HepG2 (cell line): ENCODE results near the gene TBC1D4. TPM values are rescaled to one million over a fixed set of nuclear protein-coding genes. Genes with fewer than 3 reads are reported as not detected.

ENCODE experiments used
- ATAC-seq: fragments of 200-7000 bp; cut with Tn5 transposase; 3 replicates; pipeline ENCODE4 v1.9.1; 2020; ENCODE audit warnings: mild to moderate bottlenecking, moderate library complexity
- BruUV-seq: library from RNA; stranded (reverse); fragments of 400-500 nt; replicated peaks from 2 replicates; lab custom pipeline; 2021; lab: Mats Ljungman, UMichigan
- CTCF ChIA-PET: fragments of 300-600 bp; formaldehyde crosslinking; extraction: SDS; loops from one replicate; lab custom pipeline; 2021; ENCODE audit warnings: low total read pairs, inconsistent platforms, low intra/inter-chr PET ratio; lab: Yijun Ruan, JAX
- POLR2A ChIA-PET: fragments of 350-600 bp; sonication (Branson Sonifier 250); formaldehyde crosslinking; loops from one replicate; lab custom pipeline; 2020; ENCODE audit warnings: antibody characterized with exemption, inconsistent platforms; lab: Yijun Ruan, JAX
- DNase-seq: peaks from one replicate; pipeline ENCODE4 v3.0.0-alpha.2; 2015; ENCODE audit warnings: low spot score
- FAIRE-seq: peaks from 3 replicates; lab custom pipeline; 2011; peaks lifted over from hg19 to GRCh38; lab: Jason Lieb, UNC
- H2AFZ ChIP-seq: one replicate; pipeline ENCODE4 v1.6.1; 2011; ENCODE audit warnings: low read length, inconsistent platforms
- H3K27ac ChIP-seq: fragments of 300-600 bp; 3 replicates; pipeline ENCODE4 v1.8.0; 2011; ENCODE audit warnings: mixed run types, mild to moderate bottlenecking, mixed read lengths, low read length, inconsistent platforms; ENCODE audit not compliant: insufficient read depth; ENCODE audit errors: extremely low read length
- H3K27me3 ChIP-seq, 2 experiments: fragments of 200-600 bp in 1 of 2; 2 replicates in 1 of 2; 3 replicates in 1 of 2; pipeline versions ENCODE4 v1.6.0 to v1.8.0; 2011; ENCODE audit warnings: low read length in 2 of 2, mild to moderate bottlenecking in 2 of 2, moderate library complexity in 2 of 2, inconsistent platforms in 1 of 2; ENCODE audit not compliant: insufficient read depth in 2 of 2, control insufficient read depth in 1 of 2
- H3K36me3 ChIP-seq, 2 experiments: fragments of 200-600 bp in 1 of 2; replicated peaks in 1 of 2; 2 replicates in 1 of 2; 3 replicates in 1 of 2; pipeline versions ENCODE4 v1.5.1 to v1.8.0; 2011; ENCODE audit warnings: low read length in 2 of 2, inconsistent platforms in 1 of 2; ENCODE audit not compliant: insufficient read depth in 2 of 2, control insufficient read depth in 1 of 2
- H3K4me1 ChIP-seq: 2 replicates; pipeline ENCODE4 v1.5.1; 2012; ENCODE audit warnings: low read length, inconsistent platforms; ENCODE audit not compliant: insufficient read depth
- H3K4me2 ChIP-seq: 2 replicates; pipeline ENCODE4 v1.6.0; 2011; ENCODE audit warnings: low read depth, low read length, inconsistent platforms
- H3K4me3 ChIP-seq, 3 experiments: fragments of 200-600 bp in 1 of 3; sonication (generic), shearing (Covaris generic) in 1 of 3; replicated peaks in 1 of 3; 2 replicates each; pipeline ENCODE4 v1.5.1; 2011 to 2016; ENCODE audit warnings: low read length in 3 of 3, inconsistent platforms in 2 of 3, low read depth in 2 of 3, mild to moderate bottlenecking in 2 of 3, control low read depth in 1 of 3, mixed read lengths in 1 of 3; ENCODE audit not compliant: insufficient read depth in 1 of 3
- H3K79me2 ChIP-seq: one replicate; pipeline ENCODE4 v1.6.1; 2011; ENCODE audit warnings: low read length, inconsistent platforms; ENCODE audit not compliant: insufficient read depth
- H3K9ac ChIP-seq: 2 replicates; pipeline ENCODE4 v1.6.0; 2011; ENCODE audit warnings: mild to moderate bottlenecking, low read depth, low read length, inconsistent platforms; ENCODE audit not compliant: insufficient read depth
- H3K9me3 ChIP-seq: 2 replicates; pipeline ENCODE4 v1.5.1; 2012; ENCODE audit warnings: mild to moderate bottlenecking, low read length
- H4K20me1 ChIP-seq: 2 replicates; pipeline ENCODE4 v1.6.0; 2011; ENCODE audit warnings: inconsistent platforms, mild to moderate bottlenecking, low read length, moderate library complexity; ENCODE audit not compliant: insufficient read depth
- CCDC6 ChIP-seq: sonication (generic); formaldehyde crosslinking; IDR thresholded peaks from 2 replicates; pipeline ENCODE4 v1.8.1; 2022; ENCODE audit warnings: mild to moderate bottlenecking, missing genetic modification reagents, moderate library complexity
- ESRRA ChIP-seq: sonication (generic); formaldehyde crosslinking; IDR thresholded peaks from 2 replicates; pipeline ENCODE4 v1.5.1; 2020; ENCODE audit warnings: mild to moderate bottlenecking, low read depth, missing genetic modification reagents
- FOXA1 ChIP-seq, 2 experiments: fragments of 450-650 bp in 1 of 2; sonication (generic) in 1 of 2; formaldehyde crosslinking in 1 of 2; IDR thresholded peaks; 2 replicates each; pipeline versions ENCODE4 v1.4.0 to v1.6.1; 2016 to 2020; ENCODE audit warnings: missing genetic modification reagents in 1 of 2
- FOXJ3 ChIP-seq: sonication (generic); formaldehyde crosslinking; IDR thresholded peaks from 2 replicates; pipeline ENCODE4 v1.4.0; 2020; ENCODE audit warnings: missing genetic modification reagents, mild to moderate bottlenecking, borderline replicate concordance
- GFI1 ChIP-seq: sonication (generic); formaldehyde crosslinking; IDR thresholded peaks from 2 replicates; pipeline ENCODE4 v1.5.0; 2020; ENCODE audit warnings: missing genetic modification reagents, mild to moderate bottlenecking, borderline replicate concordance
- HMGXB4 ChIP-seq, 2 experiments: sonication (generic) in 1 of 2; formaldehyde crosslinking in 1 of 2; IDR thresholded peaks; 2 replicates each; pipeline versions ENCODE4 v1.4.0 to v1.6.1; 2018 to 2020; ENCODE audit warnings: missing genetic modification reagents in 2 of 2, borderline replicate concordance in 1 of 2, low read depth in 1 of 2, mild to moderate bottlenecking in 1 of 2, missing biosample characterization in 1 of 2
- JUN ChIP-seq: sonication (generic); formaldehyde crosslinking; IDR thresholded peaks from 2 replicates; pipeline ENCODE4 v1.4.0; 2020; ENCODE audit warnings: mild to moderate bottlenecking, missing genetic modification reagents
- MEIS1 ChIP-seq: sonication (generic); formaldehyde crosslinking; IDR thresholded peaks from 2 replicates; pipeline ENCODE4 v1.9.0; 2021; ENCODE audit warnings: mild to moderate bottlenecking, missing genetic modification reagents, moderate library complexity, borderline replicate concordance
- RFX3 ChIP-seq: IDR thresholded peaks from 2 replicates; pipeline ENCODE4 v1.6.1; 2016; ENCODE audit warnings: missing biosample characterization, missing genetic modification reagents
- SCMH1 ChIP-seq: sonication (generic); formaldehyde crosslinking; IDR thresholded peaks from 2 replicates; pipeline ENCODE4 v1.9.0; 2021; ENCODE audit warnings: missing genetic modification reagents, mild to moderate bottlenecking, borderline replicate concordance
- TBX2 ChIP-seq: sonication (generic); formaldehyde crosslinking; IDR thresholded peaks from 2 replicates; pipeline ENCODE4 v1.5.0; 2020; ENCODE audit warnings: missing genetic modification reagents, mild to moderate bottlenecking, borderline replicate concordance
- TBX3 ChIP-seq: fragments of 450-650 bp; IDR thresholded peaks from 2 replicates; pipeline ENCODE4 v1.6.1; 2017; ENCODE audit warnings: antibody characterized with exemption, mild to moderate bottlenecking, inconsistent platforms, borderline replicate concordance
- THAP9 ChIP-seq: sonication (generic); formaldehyde crosslinking; IDR thresholded peaks from 2 replicates; pipeline ENCODE4; 2020; ENCODE audit warnings: missing genetic modification reagents, mild to moderate bottlenecking, borderline replicate concordance
- ZNF367 ChIP-seq: sonication (generic); formaldehyde crosslinking; IDR thresholded peaks from 2 replicates; pipeline ENCODE4 v1.4.0; 2020; ENCODE audit warnings: missing genetic modification reagents, borderline replicate concordance
- ZNF703 ChIP-seq: sonication (generic); formaldehyde crosslinking; IDR thresholded peaks from 2 replicates; pipeline ENCODE4 v1.5.1; 2020; ENCODE audit warnings: missing genetic modification reagents, mild to moderate bottlenecking, moderate library complexity, borderline replicate concordance
- WGBS: methylation state at CpG from one replicate; pipeline ENCODE4 v1.1.6; 2017; ENCODE audit warnings: low lambda C conversion rate; 5-methylcytosine and 5-hydroxymethylcytosine counted together
- in situ Hi-C: cut with HindIII; loops from 2 replicates; pipeline ENCODE4 v1.10.0; 2017; ENCODE audit warnings: low pct_unique_long_range_greater_than_20kb; ENCODE audit not compliant: extremely low pct_ligation_motif_present
- intact Hi-C: fragments of 100-400 bp; cut with micrococcal nuclease; formaldehyde crosslinking; loops from one replicate; pipeline ENCODE4 v1.10.0; 2022; ENCODE audit not compliant: unreplicated experiment
- polyA plus RNA-seq, 8 experiments: library from polyadenylated mRNA; depleted of rRNA in 3 of 8; stranded (reverse) in 7 of 8; unstranded in 1 of 8; fragments of >200 nt; fragmentation: Illumina TruSeq in 4 of 8; extraction: Trizol in 4 of 8; gene quantifications; 2 replicates each; pipeline versions ENCODE4 v1.2.1 to v1.2.3, GENCODE V29; 2011 to 2016; ENCODE audit warnings: low read depth in 4 of 8, missing spikeins in 1 of 8, mixed read lengths in 1 of 8; ENCODE audit not compliant: insufficient read depth in 1 of 8
- total RNA-seq, 5 experiments: library from RNA; depleted of rRNA; stranded (reverse); fragments of >200 nt; fragmentation: Illumina TruSeq; extraction: Trizol; gene quantifications; 2 replicates each; pipeline ENCODE4 v1.2.3, GENCODE V29; 2016; ENCODE audit warnings: low read depth in 1 of 5

Gene TBC1D4
- total and polyA plus RNA-seq, 2 of the 13 experiments (the other 11 are each of a cell fraction or from before 2014, with no cell fraction given), result 35.9 to 64.4 TPM

GRCh38 chr13:75369981-75370380, 112.0 kb downstream of the TBC1D4 start:
- no peak for TF ChIP-seq FOXA1 (IDR thresholded peaks at IDR 0.05)
- no peak for TF ChIP-seq FOXA1 (CRISPR knock-in tag; IDR thresholded peaks at IDR 0.05)
- TF ChIP-seq ESRRA (CRISPR knock-in tag), result no peak
- no peak for TF ChIP-seq JUN
- TF ChIP-seq HMGXB4 (CRISPR knock-in tag; IDR thresholded peaks at IDR 0.05; ENCODE audit: borderline replicate concordance in 1 of 2, low read depth in 1 of 2), result no peak
- TF ChIP-seq THAP9 (CRISPR knock-in tag), result no peak
- TF ChIP-seq FOXJ3 (CRISPR knock-in tag), result no peak
- TF ChIP-seq SCMH1 (CRISPR knock-in tag), result no peak
- TF ChIP-seq ZNF367, result no peak
- TF ChIP-seq MEIS1 (CRISPR knock-in tag), result no peak
- no peak for TF ChIP-seq CCDC6
- no peak for TF ChIP-seq TBX3
- TF ChIP-seq ZNF703 (CRISPR knock-in tag), result no peak
- TF ChIP-seq GFI1 (CRISPR knock-in tag), result no peak
- no peak for TF ChIP-seq TBX2 (CRISPR knock-in tag)
- TF ChIP-seq RFX3 (CRISPR knock-in tag), result no peak
- no TSS peak for BruUV-seq
- POLR2A ChIA-PET, result no interaction called here

More at GRCh38 chr13:75369981-75370380, 112.0 kb downstream of the TBC1D4 start:
- FAIRE-seq (no peak), ATAC-seq (no peak), DNase-seq (no peak)
- in situ Hi-C loops, result loop anchor here (5.0 to 10.0 kb wide), 2 partner anchors 112 to 175 kb away; partner anchors contain the start of genes TBC1D4 and UCHL3
- Histone ChIP-seq H3K4me2 (no peak overlapping the region), H2AFZ (no peak overlapping the region), H3K9me3 (no peaks in the 10 kb centered on the region), H3K4me1 (peaks cover 83% of the 10 kb centered on the region), H3K9ac (no peak overlapping the region), H3K27ac (no peak overlapping the region), H3K4me3 (no peak overlapping the region), H3K27me3 (no peaks in the 10 kb centered on the region), H4K20me1 (peaks cover 23% of the 10 kb centered on the region), H3K36me3 (peaks cover 1 to 4% of the 10 kb centered on the region in 2 experiments; a peak in 1 of 5 replicates), H3K79me2 (peaks cover 98% of the 10 kb centered on the region)
- CTCF ChIA-PET, result no interaction called here
- 97% methylated on average over 3 of the region's 3 CpGs for WGBS
- intact Hi-C loops, result no loop called here
